ENCODE results near the gene PXDN.

GRCh38 chr2:1594123-1594372, 150.3 kb downstream of the PXDN start:
- TF ChIP-seq GATA2 (IDR thresholded peaks at IDR 0.05; ENCODE audit: low read depth, low read length): no peak
- no peak for TF ChIP-seq GATA3 (IDR thresholded peaks at IDR 0.05; ENCODE audit: low read depth, low read length)
